Measurements from ENCODE around the gene GCSAM. TPM values are rescaled to one million over a fixed set of nuclear protein-coding genes. Genes with fewer than 3 reads are reported as not detected.
"Not testable (repeated sequence)": the region's sequence is repeated elsewhere in the genome, so short reads cannot be mapped to it uniquely, and the experiment has no call there.

GCSAM gene
- total and polyA plus RNA-seq, 7 donors: 0.01 to 0.25 (median 0.04) TPM; not detected in 4

GRCh38 chr3:112074616-112075497, 58.2 kb downstream of the GCSAM start:
- 44 to 48% (median 48%) methylated on average over 6 of the region's 6 CpGs for WGBS, 3 donors
- H3K36me3 ChIP-seq (ENCODE audit: insufficient read depth in 1 of 2, low read depth in 1 of 2): no peaks in the 10 kb centered on the region
- peaks cover 0 to 4% (median 0%) of the 10 kb centered on the region in 3 donors for H3K27me3 ChIP-seq (ENCODE audit: insufficient read depth in 3 of 3, low read length in 2 of 3)
- no peak for TF ChIP-seq CTCF (IDR thresholded peaks at IDR 0.05)
- no peak for ATAC-seq
- H3K27ac ChIP-seq: no peak overlapping the region
- DNase-seq: no peak
- H3K4me1 ChIP-seq: no peaks in the 10 kb centered on the region
- intact Hi-C loops (cut with DNase I): no loop called here
- H3K4me3 ChIP-seq: no peak overlapping the region
- no peaks in the 10 kb centered on the region for H3K9me3 ChIP-seq

- H3K36me3 ChIP-seq (ENCODE audit: insufficient read depth in 1 of 2, low read depth in 1 of 2): no peaks in the 10 kb centered on the region
- WGBS, 3 donors: 81 to 89% (median 85%) methylated on average over 2 of the region's 2 CpGs
- intact Hi-C loops (cut with DNase I): no loop called here
- DNase-seq (no peak), ATAC-seq (no peak)
- no peak overlapping the region for H3K4me3 ChIP-seq
- H3K9me3 ChIP-seq: no peaks in the 10 kb centered on the region
- H3K4me1 ChIP-seq: no peaks in the 10 kb centered on the region
- no peak for TF ChIP-seq CTCF (IDR thresholded peaks at IDR 0.05)
- H3K27me3 ChIP-seq (ENCODE audit: insufficient read depth in 3 of 3, low read length in 2 of 3): peaks cover 0 to 4% (median 0%) of the 10 kb centered on the region in 3 donors
- no peak overlapping the region for H3K27ac ChIP-seq
These were observed 59.0 kb downstream of the GCSAM start for GRCh38 chr3:112074006-112074405.

- H3K4me3 ChIP-seq; H3K36me3 ChIP-seq (ENCODE audit: insufficient read depth in 1 of 2, low read depth in 1 of 2); DNase-seq; H3K4me1 ChIP-seq; H3K27me3 ChIP-seq (ENCODE audit: insufficient read depth in 3 of 3, low read length in 2 of 3); H3K27ac ChIP-seq; H3K9me3 ChIP-seq; intact Hi-C loops (cut with DNase I); ATAC-seq: not testable (repeated sequence)
- WGBS, 3 donors: 71 to 74% (median 73%) methylated on average over 8 of the region's 8 CpGs
These were observed 60.5 kb downstream of the GCSAM start for GRCh38 chr3:112072387-112073060.

Other genes with a start within 250 kb of the GCSAM start
- 10 to 100 TPM in 3 of 4 donors, 1 to 10 TPM in 1; 8.2 to 17.1 (median 13.2) TPM for gene ABHD10, start 154.2 kb downstream of the GCSAM start, total RNA-seq
- 10 to 100 TPM in 2 of 3 donors, 1 to 10 TPM in 1; 6.1 to 17.0 (median 12.9) TPM for gene ABHD10, start 154.2 kb downstream of the GCSAM start, polyA plus RNA-seq
- gene TAGLN3, start 134.3 kb downstream of the GCSAM start, total RNA-seq: not detected
- under 1 TPM in 2 of 3 donors, not detected in 1; 0.21 to 0.66 TPM for gene TAGLN3, start 134.3 kb downstream of the GCSAM start, polyA plus RNA-seq
- not detected for gene TMPRSS7, start 98.5 kb downstream of the GCSAM start, total RNA-seq
- gene TMPRSS7, start 98.5 kb downstream of the GCSAM start, polyA plus RNA-seq: not detected
- gene C3orf52, start 46.9 kb downstream of the GCSAM start, total RNA-seq: 1 to 10 TPM in 3 of 4 donors, under 1 TPM in 1; 0.86 to 2.8 (median 2.0) TPM
- gene C3orf52, start 46.9 kb downstream of the GCSAM start, polyA plus RNA-seq: 1 to 10 TPM in 2 of 3 donors, under 1 TPM in 1; 0.62 to 5.9 (median 1.9) TPM
- gene SLC9C1, start 161.0 kb upstream of the GCSAM start, total RNA-seq: under 1 TPM; 0.10 to 0.32 (median 0.19) TPM
- under 1 TPM in 1 of 3 donors, not detected in 2; 0.01 TPM for gene SLC9C1, start 161.0 kb upstream of the GCSAM start, polyA plus RNA-seq
- gene CD200, start 199.9 kb upstream of the GCSAM start, total RNA-seq: 1 to 10 TPM in 2 of 4 donors, under 1 TPM in 2; 0.59 to 1.5 (median 0.90) TPM
- gene CD200, start 199.9 kb upstream of the GCSAM start, polyA plus RNA-seq: under 1 TPM; 0.67 to 0.75 (median 0.68) TPM